WTC11 (cell line): ENCODE data around the gene PTPMT1. TPM values are rescaled to one million over a fixed set of nuclear protein-coding genes. Genes with fewer than 3 reads are reported as not detected.

Source experiments
- ATAC-seq: fragments of 200-7000 bp; cut with Tn5 transposase; 2 replicates; pipeline ENCODE4 v1.10.0; 2021; ENCODE audit warnings: mild to moderate bottlenecking, moderate library complexity
- CTCF ChIA-PET: fragments of 300-600 bp; sonication (Branson Sonifier 250); formaldehyde crosslinking; loops from one replicate; lab custom pipeline; 2021; ENCODE audit warnings: antibody characterized with exemption; lab: Charles Lee
- POLR2A ChIA-PET: fragments of 350-600 bp; sonication (Branson Sonifier 250); formaldehyde crosslinking; loops from one replicate; lab custom pipeline; 2021; ENCODE audit warnings: antibody characterized with exemption; lab: Charles Lee
- DNase-seq: peaks from one replicate; pipeline ENCODE4 v3.0.0; 2021; ENCODE audit warnings: low spot score
- H3K27ac Mint-ChIP-seq: 2 replicates; pipeline ENCODE4 v1.8.0; 2021; ENCODE audit warnings: mixed read lengths
- H3K27me3 Mint-ChIP-seq: 2 replicates; pipeline ENCODE4 v1.8.0; 2021; ENCODE audit warnings: low read depth, mild to moderate bottlenecking, moderate library complexity, mixed read lengths
- H3K36me3 Mint-ChIP-seq: 2 replicates; pipeline ENCODE4 v1.8.0; 2021; ENCODE audit warnings: mixed read lengths
- H3K4me1 Mint-ChIP-seq: 2 replicates; pipeline ENCODE4 v1.8.0; 2022; ENCODE audit warnings: mixed read lengths
- H3K4me3 Mint-ChIP-seq: 2 replicates; pipeline ENCODE4 v1.8.0; 2021; ENCODE audit warnings: mild to moderate bottlenecking, moderate library complexity, mixed read lengths
- H3K9me3 Mint-ChIP-seq: 2 replicates; pipeline ENCODE4 v1.8.0; 2021; ENCODE audit warnings: mixed read lengths
- AFF4 ChIP-seq: sonication (generic); formaldehyde crosslinking; IDR thresholded peaks from 2 replicates; pipeline ENCODE4 v1.8.1; 2023; ENCODE audit warnings: mild to moderate bottlenecking, missing genetic modification reagents, borderline replicate concordance
- E2F1 ChIP-seq: sonication (generic); formaldehyde crosslinking; IDR thresholded peaks from 2 replicates; pipeline ENCODE4 v1.8.0; 2022; ENCODE audit warnings: mild to moderate bottlenecking, missing genetic modification reagents
- GRHL2 ChIP-seq: fragments of 250-450 bp; sonication (Bioruptor Pico); IDR thresholded peaks from 2 replicates; pipeline ENCODE4 v1.8.0; 2022; ENCODE audit warnings: mild to moderate bottlenecking, moderate library complexity; ENCODE audit not compliant: insufficient replicate concordance, severe bottlenecking
- NR1H2 ChIP-seq: sonication (generic); formaldehyde crosslinking; IDR thresholded peaks from 2 replicates; pipeline ENCODE4 v1.9.0; 2021; ENCODE audit warnings: mild to moderate bottlenecking, moderate library complexity, missing genetic modification reagents
- PRDM15 ChIP-seq: sonication (generic); formaldehyde crosslinking; IDR thresholded peaks from 2 replicates; pipeline ENCODE4 v1.8.0; 2022; ENCODE audit warnings: missing genetic modification reagents
- SP1 ChIP-seq: sonication (generic); formaldehyde crosslinking; conservative IDR thresholded peaks from 2 replicates; pipeline ENCODE4 v1.8.1; 2022; ENCODE audit warnings: missing genetic modification reagents
- TP53 ChIP-seq: sonication (generic); formaldehyde crosslinking; IDR thresholded peaks from 2 replicates; pipeline ENCODE4 v1.8.1; 2023; ENCODE audit warnings: mild to moderate bottlenecking, missing genetic modification reagents
- USF1 ChIP-seq: sonication (generic); formaldehyde crosslinking; IDR thresholded peaks from 2 replicates; pipeline ENCODE4 v1.8.0; 2022; ENCODE audit warnings: mild to moderate bottlenecking, missing genetic modification reagents
- ZBTB21 ChIP-seq: sonication (generic); formaldehyde crosslinking; IDR thresholded peaks from 2 replicates; pipeline ENCODE4 v1.8.1; 2023; ENCODE audit warnings: mild to moderate bottlenecking, missing genetic modification reagents, borderline replicate concordance
- ZNF263 ChIP-seq: sonication (generic); formaldehyde crosslinking; IDR thresholded peaks from 2 replicates; pipeline ENCODE4 v1.8.1; 2022; ENCODE audit warnings: low read depth, mild to moderate bottlenecking, moderate library complexity, missing genetic modification reagents
- ZNF416 ChIP-seq: fragments of 250-450 bp; sonication (Bioruptor Pico); IDR thresholded peaks from 2 replicates; pipeline ENCODE4 v1.9.0; 2021; ENCODE audit warnings: mild to moderate bottlenecking, inconsistent platforms
- ZNF423 ChIP-seq: fragments of 250-450 bp; sonication (Bioruptor Pico); IDR thresholded peaks from 2 replicates; pipeline ENCODE4 v2.1.2; 2022; ENCODE audit warnings: mild to moderate bottlenecking, moderate library complexity
- total RNA-seq: library from RNA; stranded (reverse); gene quantifications from 3 replicates; pipeline ENCODE4 v1.2.3, GENCODE V29; 2021
- TF ChIP-seq, protein P1 (sequence below): fragments of 250-450 bp; sonication (Bioruptor Pico); conservative IDR thresholded peaks from 2 replicates; pipeline ENCODE4 v1.9.0; 2021; ENCODE audit warnings: mild to moderate bottlenecking
- TF ChIP-seq, protein P2 (sequence below): sonication (generic); formaldehyde crosslinking; IDR thresholded peaks from 2 replicates; pipeline ENCODE4 v1.8.0; 2022; ENCODE audit warnings: mild to moderate bottlenecking, missing genetic modification reagents
- TF ChIP-seq, protein P3 (sequence below): sonication (generic); formaldehyde crosslinking; conservative IDR thresholded peaks from 2 replicates; pipeline ENCODE4 v1.8.1; 2022; ENCODE audit warnings: mild to moderate bottlenecking, missing genetic modification reagents
- TF ChIP-seq, protein P4 (sequence below): sonication (generic); formaldehyde crosslinking; IDR thresholded peaks from 2 replicates; pipeline ENCODE4 v1.8.1; 2023; ENCODE audit warnings: mild to moderate bottlenecking, moderate library complexity, missing genetic modification reagents

Gene PTPMT1
- total RNA-seq, 1 experiment from 2014 or later, result 49.5 TPM

DNA sequence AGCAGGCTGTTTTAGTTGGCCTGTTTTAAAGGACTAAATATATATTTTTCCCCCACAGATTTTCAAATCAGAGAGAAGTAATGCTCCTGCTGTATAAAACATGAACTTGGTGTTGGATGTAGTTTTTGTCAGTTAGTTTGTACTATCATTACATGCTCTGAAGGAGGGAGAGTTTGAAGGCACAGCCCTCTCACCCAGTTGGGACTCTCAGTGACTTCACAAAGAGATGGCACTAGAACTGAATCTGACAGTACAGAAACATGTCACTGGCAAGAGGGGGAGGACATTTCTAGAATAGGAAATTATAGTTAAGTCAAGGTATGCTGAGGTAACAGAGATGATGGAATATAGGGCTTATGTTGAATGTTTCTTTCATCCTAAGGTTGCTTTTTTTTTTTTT is 49.9 kb downstream of the PTPMT1 start:
- no peak for DNase-seq

More for the DNA sequence above, 49.9 kb downstream of the PTPMT1 start:
- TF ChIP-seq ZBTB21 (CRISPR knock-in tag), result no peak
- TF ChIP-seq ZNF263 (CRISPR knock-in tag), result no peak
- TF ChIP-seq PRDM15 (CRISPR knock-in tag), result no peak
- TF ChIP-seq, protein P1, sequence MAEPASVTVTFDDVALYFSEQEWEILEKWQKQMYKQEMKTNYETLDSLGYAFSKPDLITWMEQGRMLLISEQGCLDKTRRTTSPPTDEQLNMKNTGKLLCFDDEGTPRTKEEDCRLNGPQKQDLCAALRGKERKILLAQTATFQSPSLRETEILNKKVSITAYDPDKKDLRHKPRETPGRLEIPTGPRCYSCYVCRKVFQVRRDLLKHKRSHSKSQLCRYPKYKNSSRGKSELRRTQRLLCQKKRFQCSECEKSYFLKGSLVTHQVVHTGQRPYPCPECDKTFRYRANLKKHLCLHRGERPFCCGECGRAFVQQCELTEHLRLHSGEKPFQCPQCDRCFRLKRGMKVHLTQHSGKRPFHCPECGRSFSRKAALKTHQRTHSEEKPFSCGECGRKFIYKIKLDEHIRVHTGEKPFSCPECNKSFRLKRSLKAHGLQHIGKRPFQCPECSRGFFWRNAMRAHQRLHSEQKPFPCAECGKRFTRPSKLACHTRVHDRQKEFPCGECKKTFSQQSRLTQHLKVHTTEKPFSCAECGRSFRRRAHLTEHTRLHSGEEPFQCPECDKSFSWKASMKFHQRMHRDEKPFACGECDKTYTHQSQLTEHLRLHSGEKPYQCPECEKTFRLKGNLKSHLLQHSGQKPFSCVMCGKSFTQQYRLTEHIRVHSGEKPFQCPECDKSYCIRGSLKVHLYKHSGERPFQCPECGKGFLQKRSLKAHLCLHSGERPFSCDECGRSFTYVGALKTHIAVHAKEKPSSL (CRISPR knock-in tag), result no peak
- no peak for TF ChIP-seq ZNF423
- TF ChIP-seq SP1, result no peak
- TF ChIP-seq, protein P2, sequence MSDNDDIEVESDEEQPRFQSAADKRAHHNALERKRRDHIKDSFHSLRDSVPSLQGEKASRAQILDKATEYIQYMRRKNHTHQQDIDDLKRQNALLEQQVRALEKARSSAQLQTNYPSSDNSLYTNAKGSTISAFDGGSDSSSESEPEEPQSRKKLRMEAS, result no peak
- TF ChIP-seq TP53, result no peak
- no peak for TF ChIP-seq GRHL2 (CRISPR knock-in tag)
- TF ChIP-seq, protein P3, sequence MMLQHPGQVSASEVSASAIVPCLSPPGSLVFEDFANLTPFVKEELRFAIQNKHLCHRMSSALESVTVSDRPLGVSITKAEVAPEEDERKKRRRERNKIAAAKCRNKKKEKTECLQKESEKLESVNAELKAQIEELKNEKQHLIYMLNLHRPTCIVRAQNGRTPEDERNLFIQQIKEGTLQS, result no peak
- TF ChIP-seq ZNF416 (CRISPR knock-in tag), result no peak
- no peak for TF ChIP-seq E2F1 (CRISPR knock-in tag)
- TF ChIP-seq, protein P4, sequence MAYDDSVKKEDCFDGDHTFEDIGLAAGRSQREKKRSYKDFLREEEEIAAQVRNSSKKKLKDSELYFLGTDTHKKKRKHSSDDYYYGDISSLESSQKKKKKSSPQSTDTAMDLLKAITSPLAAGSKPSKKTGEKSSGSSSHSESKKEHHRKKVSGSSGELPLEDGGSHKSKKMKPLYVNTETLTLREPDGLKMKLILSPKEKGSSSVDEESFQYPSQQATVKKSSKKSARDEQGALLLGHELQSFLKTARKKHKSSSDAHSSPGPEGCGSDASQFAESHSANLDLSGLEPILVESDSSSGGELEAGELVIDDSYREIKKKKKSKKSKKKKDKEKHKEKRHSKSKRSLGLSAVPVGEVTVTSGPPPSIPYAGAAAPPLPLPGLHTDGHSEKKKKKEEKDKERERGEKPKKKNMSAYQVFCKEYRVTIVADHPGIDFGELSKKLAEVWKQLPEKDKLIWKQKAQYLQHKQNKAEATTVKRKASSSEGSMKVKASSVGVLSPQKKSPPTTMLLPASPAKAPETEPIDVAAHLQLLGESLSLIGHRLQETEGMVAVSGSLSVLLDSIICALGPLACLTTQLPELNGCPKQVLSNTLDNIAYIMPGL (CRISPR knock-in tag), result no peak
- no peak for TF ChIP-seq USF1
- no peak for TF ChIP-seq NR1H2
- no peak for TF ChIP-seq AFF4 (CRISPR knock-in tag)
- CTCF ChIA-PET, result interaction anchor here (0.7 kb wide), 1 partner anchor 47 kb away, joined by 3 read pairs; no protein-coding TSS in a partner anchor
- no peak for ATAC-seq
- peaks cover 8% of the 10 kb centered on the region for H3K36me3 Mint-ChIP-seq
- no peaks in the 10 kb centered on the region for H3K9me3 Mint-ChIP-seq
- peak overlapping the region; percentile 84 for H3K27ac Mint-ChIP-seq
- H3K4me3 Mint-ChIP-seq, result no peak overlapping the region
- POLR2A ChIA-PET, result no interaction called here
- no peaks in the 10 kb centered on the region for H3K4me1 Mint-ChIP-seq
- H3K27me3 Mint-ChIP-seq, result no peaks in the 10 kb centered on the region
